CD4-positive, alpha-beta T cell (primary cell): ENCODE measurements around the gene MGAT5. TPM values are rescaled to one million over a fixed set of nuclear protein-coding genes. Genes with fewer than 3 reads are reported as not detected.

ENCODE experiments used
- ATAC-seq: fragments of 200-7000 bp; cut with Tn5 transposase; one replicate; pipeline ENCODE4 v1.10.0; 2022; ENCODE audit warnings: mild to moderate bottlenecking; ENCODE audit not compliant: poor library complexity
- CTCF ChIA-PET: fragments of 350-600 bp; sonication (Branson Sonifier 250); formaldehyde crosslinking; loops from one replicate; lab custom pipeline; 2021; ENCODE audit warnings: antibody characterized with exemption, inconsistent platforms; lab: Charles Lee
- POLR2A ChIA-PET: fragments of 350-600 bp; sonication (Branson Sonifier 250); formaldehyde crosslinking; loops from one replicate; lab custom pipeline; 2021; ENCODE audit warnings: antibody characterized with exemption, inconsistent platforms; lab: Charles Lee
- DNase-seq, 14 experiments: peaks; one replicate each; pipeline ENCODE4 v3.0.0-alpha.2; 2013 to 2020; ENCODE audit warnings: mixed read lengths in 2 of 14
- H3K27ac ChIP-seq, 2 donors: one replicate each; pipeline versions ENCODE4 v1.5.1 to v1.7.0; 2013; ENCODE audit warnings: low read length in 2 of 2, low read depth in 1 of 2, mild to moderate bottlenecking in 1 of 2
- H3K27me3 ChIP-seq, 2 experiments: 1 replicate in 1 of 2; 2 replicates in 1 of 2; pipeline versions ENCODE4 v1.6.1 to v1.7.0; 2013; ENCODE audit warnings: low read length in 2 of 2, control low read depth in 1 of 2, mild to moderate bottlenecking in 1 of 2, moderate library complexity in 1 of 2; ENCODE audit not compliant: insufficient read depth in 2 of 2, control insufficient read depth in 1 of 2
- H3K36me3 ChIP-seq: one replicate; pipeline ENCODE4 v1.6.1; 2013; ENCODE audit warnings: low read length, control low read depth; ENCODE audit not compliant: insufficient read depth
- H3K4me1 ChIP-seq: one replicate; pipeline ENCODE4 v1.6.1; 2013; ENCODE audit warnings: low read length, control low read depth; ENCODE audit not compliant: insufficient read depth
- H3K4me3 ChIP-seq: one replicate; pipeline ENCODE4 v1.5.1; 2013; ENCODE audit warnings: mild to moderate bottlenecking, low read length, moderate library complexity
- H3K9me3 ChIP-seq, 2 experiments: 1 replicate in 1 of 2; 2 replicates in 1 of 2; pipeline versions ENCODE4 v1.6.1 to v1.7.0; 2013; ENCODE audit warnings: low read length in 2 of 2, mild to moderate bottlenecking in 2 of 2, control low read depth in 1 of 2, moderate library complexity in 1 of 2; ENCODE audit not compliant: control insufficient read depth in 1 of 2, insufficient read depth in 1 of 2
- H3K27ac Mint-ChIP-seq: one replicate; pipeline ENCODE4 v1.8.0; 2020; ENCODE audit warnings: mixed read lengths
- H3K27me3 Mint-ChIP-seq: one replicate; pipeline ENCODE4 v1.8.0; 2021; ENCODE audit warnings: mixed read lengths
- H3K36me3 Mint-ChIP-seq: one replicate; pipeline ENCODE4 v1.8.0; 2021; ENCODE audit warnings: low read depth, mixed read lengths
- H3K4me1 Mint-ChIP-seq: one replicate; pipeline ENCODE4 v1.8.0; 2021; ENCODE audit warnings: low read depth, mixed read lengths
- H3K4me3 Mint-ChIP-seq: one replicate; pipeline ENCODE4 v1.8.0; 2020; ENCODE audit warnings: mild to moderate bottlenecking, mixed read lengths
- H3K9me3 Mint-ChIP-seq: one replicate; pipeline ENCODE4 v1.8.0; 2020; ENCODE audit warnings: mixed read lengths
- CTCF ChIP-seq: fragments of 200-600 bp; IDR thresholded peaks from one replicate; pipeline ENCODE4 v1.8.0; 2022; ENCODE audit warnings: antibody characterized with exemption, mild to moderate bottlenecking
- intact Hi-C, 2 experiments: fragments of 100-400 bp; cut with DNase I in 1 of 2; cut with micrococcal nuclease in 1 of 2; formaldehyde crosslinking; loops; one replicate each; pipeline versions ENCODE4 v1.15.1 to v1.9.0; 2023 to 2025; cut with DNase I, micrococcal nuclease
- total RNA-seq, 174 experiments: library from RNA in 2 of 174; stranded (reverse) in 2 of 174; gene quantifications; one replicate each; pipeline ENCODE4 v1.2.3 and lab custom pipeline; 2021 to 2026

MGAT5 gene
- total RNA-seq, 2 experiments from 2014 or later, result 77.5 to 77.8 TPM

DNA sequence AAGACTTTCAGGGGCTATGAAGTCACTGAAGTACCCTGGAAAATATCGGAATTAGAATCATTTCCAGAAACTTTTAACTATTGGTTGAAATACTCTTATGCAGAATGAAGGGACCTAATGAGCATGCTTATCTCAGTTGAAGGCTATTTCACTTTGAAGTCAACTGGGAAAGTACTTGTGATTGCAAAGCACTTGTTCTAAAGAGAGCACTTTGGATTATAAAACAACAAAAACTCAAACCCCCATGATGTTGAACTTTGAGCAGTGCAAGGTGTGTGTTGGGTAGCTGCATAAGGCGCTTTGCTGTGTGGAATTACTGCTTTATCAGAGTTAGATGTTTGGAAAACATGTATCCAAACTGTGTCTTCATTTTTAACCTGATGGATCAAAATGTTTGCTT is 12.0 kb upstream of the MGAT5 start:
- no peaks in the 10 kb centered on the region for H3K36me3 ChIP-seq
- CTCF ChIA-PET, result no interaction called here
- Mint-ChIP-seq H3K27me3 (no peaks in the 10 kb centered on the region), H3K4me1 (peaks cover 84% of the 10 kb centered on the region), H3K27ac (no peak overlapping the region), H3K4me3 (no peak overlapping the region), H3K9me3 (no peaks in the 10 kb centered on the region), H3K36me3 (no peaks in the 10 kb centered on the region)
- DNase-seq, result no peak
- H3K4me3 ChIP-seq, result no peak overlapping the region
- no peaks in the 10 kb centered on the region for H3K27me3 ChIP-seq
- ATAC-seq, result no peak
- H3K27ac ChIP-seq, result no peak overlapping the region
- TF ChIP-seq CTCF, result no peak
- intact Hi-C loops, result no loop called here
- POLR2A ChIA-PET, result no interaction called here
- no peaks in the 10 kb centered on the region for H3K9me3 ChIP-seq
- peaks cover 69% of the 10 kb centered on the region for H3K4me1 ChIP-seq

DNA sequence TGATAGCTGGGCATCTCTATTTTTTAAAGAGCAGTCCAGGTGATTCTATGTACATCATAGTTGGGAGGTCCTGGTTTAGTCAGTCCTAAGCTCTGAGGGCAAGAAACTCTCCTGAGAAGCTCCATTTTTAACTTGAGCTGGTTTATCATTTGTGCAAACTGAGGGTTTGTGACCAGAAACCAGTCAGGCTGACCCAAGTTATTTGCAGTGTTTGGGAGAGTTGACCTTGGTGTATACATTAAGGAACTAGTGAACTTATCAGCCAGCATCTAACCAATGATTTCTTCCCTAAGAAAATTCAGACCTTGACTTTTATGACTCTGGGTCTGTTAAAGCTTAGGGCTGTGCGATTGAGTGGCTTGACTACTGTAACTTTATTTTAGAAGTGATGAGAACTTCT is 10.6 kb upstream of the MGAT5 start:
- Mint-ChIP-seq H3K4me3 (no peak overlapping the region), H3K27ac (peak overlapping the region; percentile 65), H3K36me3 (no peaks in the 10 kb centered on the region), H3K27me3 (no peaks in the 10 kb centered on the region), H3K9me3 (no peaks in the 10 kb centered on the region), H3K4me1 (peaks cover 90% of the 10 kb centered on the region)
- H3K9me3 ChIP-seq, result no peaks in the 10 kb centered on the region
- intact Hi-C loops, result no loop called here
- ATAC-seq, result no peak
- CTCF ChIA-PET, result interaction anchor here (4.4 kb wide), 1 partner anchor 124 kb away, joined by 55 read pairs; no protein-coding TSS in a partner anchor
- H3K4me1 ChIP-seq, result peaks cover 66% of the 10 kb centered on the region
- no peak for DNase-seq
- H3K27ac ChIP-seq, result no peak overlapping the region
- H3K4me3 ChIP-seq, result no peak overlapping the region
- H3K27me3 ChIP-seq, result no peaks in the 10 kb centered on the region
- no peaks in the 10 kb centered on the region for H3K36me3 ChIP-seq
- POLR2A ChIA-PET, result interaction anchor here (4.8 kb wide), 1 partner anchor 124 kb away, joined by 32 read pairs; no protein-coding TSS in a partner anchor
- no peak for TF ChIP-seq CTCF

DNA sequence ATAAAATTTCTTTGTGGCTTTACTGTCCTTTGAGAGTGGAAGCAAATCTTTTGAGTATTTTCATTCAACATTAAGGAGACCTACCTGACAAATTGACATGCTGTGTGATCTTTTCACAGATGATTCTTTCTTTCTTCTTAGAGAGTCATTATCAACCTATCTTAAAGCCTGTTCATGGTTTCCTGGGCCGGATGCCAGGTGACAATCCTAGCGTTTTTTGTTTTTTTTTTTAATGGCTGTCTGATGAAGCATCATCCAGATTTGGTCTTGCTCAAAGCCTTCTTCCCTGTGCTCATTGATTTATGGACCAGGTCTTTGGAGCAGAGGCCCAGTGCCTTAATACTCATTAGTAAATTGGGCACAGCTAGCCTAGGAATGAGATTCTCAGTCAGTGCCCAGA is 9.8 kb upstream of the MGAT5 start:
- POLR2A ChIA-PET, result interaction anchor here (2.4 to 4.8 kb wide), 3 partner anchors 9 to 124 kb away, joined by 10 to 32 read pairs (median 13); no protein-coding TSS in a partner anchor
- peak; percentile 30 for ATAC-seq
- TF ChIP-seq CTCF, result no peak
- no peaks in the 10 kb centered on the region for H3K27me3 Mint-ChIP-seq
- H3K4me1 ChIP-seq, result peaks cover 66% of the 10 kb centered on the region
- H3K4me1 Mint-ChIP-seq, result peaks cover 95% of the 10 kb centered on the region
- CTCF ChIA-PET, result interaction anchor here (1.7 to 4.4 kb wide), 3 partner anchors 37 to 125 kb away, joined by 8 to 55 read pairs (median 13); no protein-coding TSS in a partner anchor
- no peaks in the 10 kb centered on the region for H3K36me3 Mint-ChIP-seq
- no peaks in the 10 kb centered on the region for H3K9me3 ChIP-seq
- H3K4me3 ChIP-seq, result no peak overlapping the region
- DNase-seq, result peak in 2 of 14 experiments; percentile 39 to 61
- H3K9me3 Mint-ChIP-seq, result no peaks in the 10 kb centered on the region
- peak overlapping the region; percentile 31 for H3K4me3 Mint-ChIP-seq
- intact Hi-C loops, result no loop called here
- H3K27ac ChIP-seq, result peak overlapping the region in 1 of 2 donors; percentile 40
- H3K27ac Mint-ChIP-seq, result peak overlapping the region; percentile 65
- H3K36me3 ChIP-seq, result no peaks in the 10 kb centered on the region
- H3K27me3 ChIP-seq, result no peaks in the 10 kb centered on the region
